HG03108 (cell line): Measurements from ENCODE around the gene LSP1.
"Not testable (repeated sequence)": the region's sequence is repeated elsewhere in the genome, so short reads cannot be mapped to it uniquely, and the experiment has no call there.

Experiments
- ATAC-seq: cut with Tn5 transposase; IDR thresholded peaks from one replicate; pipeline ENCODE4 v1.9.1; 2021; ENCODE audit warnings: moderate library complexity; ENCODE audit not compliant: unreplicated experiment

The LSP1 gene

DNA sequence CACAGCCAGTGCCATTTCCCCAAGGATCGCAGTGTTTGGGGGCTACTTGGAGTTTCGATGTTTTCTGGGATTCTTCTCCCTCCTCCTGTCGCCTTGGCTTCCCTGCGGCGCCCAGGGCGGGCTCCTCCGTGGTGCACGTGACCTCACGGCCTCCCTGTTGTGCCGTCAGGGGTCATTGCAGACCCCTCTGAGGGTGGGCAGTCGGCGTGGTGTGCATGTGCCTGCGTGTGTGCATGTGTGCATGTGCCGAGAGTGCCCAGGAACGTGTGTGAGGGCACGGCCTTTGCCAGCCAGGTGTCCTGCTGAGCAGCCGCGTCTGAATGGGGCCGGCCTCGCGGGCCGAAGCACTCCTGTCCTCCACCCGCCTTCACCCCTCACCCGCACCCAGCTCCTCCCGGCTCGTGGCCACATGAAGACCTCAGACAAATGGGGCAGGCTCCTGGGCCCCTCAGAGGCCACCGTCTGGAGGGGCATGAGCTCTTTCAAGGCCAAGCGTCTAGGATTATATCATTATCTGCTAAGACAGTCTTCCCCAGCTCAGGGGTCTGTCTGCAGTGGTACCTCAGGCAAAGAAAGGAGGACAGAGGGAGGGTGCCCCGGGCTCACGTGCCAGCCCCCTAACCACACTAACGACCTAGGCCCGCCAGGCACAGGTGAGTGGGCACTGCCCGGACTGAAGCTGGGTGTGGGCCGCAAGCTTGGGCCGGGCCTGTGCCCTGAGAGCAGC lies 84.9 kb downstream of the LSP1 start:
- no peak for ATAC-seq

DNA sequence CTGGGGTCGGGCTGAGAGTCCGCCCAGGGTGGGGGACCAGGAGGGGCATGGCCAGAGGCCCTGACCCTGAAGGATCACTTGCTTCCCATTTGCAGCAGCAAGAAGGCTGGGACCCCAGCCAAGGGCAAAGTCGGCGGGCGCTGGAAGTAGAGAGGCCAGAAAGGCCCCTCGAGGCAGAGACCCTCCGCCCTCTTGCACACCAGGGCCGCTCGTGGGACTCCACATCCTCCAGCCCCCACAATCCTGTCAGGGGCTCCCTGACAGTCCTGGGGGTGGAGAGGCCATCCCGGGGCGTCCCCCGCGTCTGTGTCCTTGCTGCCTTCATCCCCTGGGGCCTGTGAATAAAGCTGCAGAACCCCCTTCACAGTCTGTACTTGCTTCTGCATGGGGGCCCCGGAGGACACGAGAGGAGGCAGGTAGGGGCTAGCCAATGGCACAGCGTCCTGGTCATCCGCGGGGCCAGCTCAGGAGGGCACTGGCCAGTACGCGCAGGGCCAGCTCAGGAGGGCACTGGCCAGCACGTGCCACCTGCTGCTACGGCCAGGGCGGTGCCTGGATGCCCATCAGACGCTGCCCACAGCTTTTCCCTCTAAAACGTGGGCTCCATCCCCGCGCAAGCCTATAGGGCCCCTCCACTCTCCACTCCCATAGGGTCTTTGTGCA lies 85.6 kb downstream of the LSP1 start:
- no peak for ATAC-seq

GRCh38 chr11:1939006-1939625 lies 86.2 kb downstream of the LSP1 start:
- no peak for ATAC-seq

DNA sequence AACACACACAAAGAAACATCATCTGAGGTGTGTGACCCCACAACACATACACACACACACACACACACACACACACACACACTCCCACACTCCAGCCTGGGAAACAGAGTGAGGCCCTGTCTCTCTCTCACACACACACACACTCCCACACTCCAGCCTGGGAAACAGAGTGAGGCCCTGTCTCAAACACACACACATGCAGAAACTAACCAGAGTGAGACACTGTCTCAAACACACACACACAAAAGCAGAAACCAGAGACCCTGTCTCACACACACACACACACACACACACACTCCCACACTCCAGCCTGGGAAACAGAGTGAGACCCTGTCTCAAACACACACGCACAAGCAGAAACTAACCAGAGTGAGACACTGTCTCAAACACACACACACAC lies 86.9 kb downstream of the LSP1 start:
- not testable (repeated sequence) for ATAC-seq
